ENCODE results near the gene RPS6KL1. TPM values are rescaled to one million over a fixed set of nuclear protein-coding genes. Genes with fewer than 3 reads are reported as not detected.

The RPS6KL1 gene
- total RNA-seq, 2 experiments from 2014 or later, result 6.0 to 6.5 TPM

- H3K9me3 Mint-ChIP-seq, result no peaks in the 10 kb centered on the region
- no peak for DNase-seq
- no peaks in the 10 kb centered on the region for H3K27me3 Mint-ChIP-seq
- peaks cover 10% of the 10 kb centered on the region for H3K4me1 Mint-ChIP-seq
- H3K4me3 Mint-ChIP-seq, result no peak overlapping the region
- no peaks in the 10 kb centered on the region for H3K36me3 Mint-ChIP-seq
- no peak overlapping the region for H3K27ac Mint-ChIP-seq
These were observed 23.7 kb upstream of the RPS6KL1 start for GRCh38 chr14:74946659-74947281.

- Mint-ChIP-seq H3K27me3 (no peaks in the 10 kb centered on the region), H3K4me3 (no peak overlapping the region), H3K9me3 (no peaks in the 10 kb centered on the region), H3K36me3 (no peaks in the 10 kb centered on the region), H3K27ac (no peak overlapping the region), H3K4me1 (peaks cover 17% of the 10 kb centered on the region)
- peak; percentile 78 for DNase-seq
These were observed 23.0 kb upstream of the RPS6KL1 start for GRCh38 chr14:74945852-74946658.

- peak; percentile 31 for DNase-seq
- H3K36me3 Mint-ChIP-seq, result no peaks in the 10 kb centered on the region
- H3K4me3 Mint-ChIP-seq, result no peak overlapping the region
- H3K9me3 Mint-ChIP-seq, result no peaks in the 10 kb centered on the region
- H3K4me1 Mint-ChIP-seq, result peaks cover 18% of the 10 kb centered on the region
- no peaks in the 10 kb centered on the region for H3K27me3 Mint-ChIP-seq
- H3K27ac Mint-ChIP-seq, result no peak overlapping the region
These were observed 22.3 kb upstream of the RPS6KL1 start for GRCh38 chr14:74945261-74945851.

- Mint-ChIP-seq H3K27me3 (no peaks in the 10 kb centered on the region), H3K27ac (no peak overlapping the region), H3K4me1 (peaks cover 21% of the 10 kb centered on the region), H3K36me3 (no peaks in the 10 kb centered on the region), H3K9me3 (peaks cover 1% of the 10 kb centered on the region), H3K4me3 (peak overlapping the region; percentile 14)
- DNase-seq, result no peak
These were observed 19.5 kb upstream of the RPS6KL1 start for GRCh38 chr14:74942608-74943007.

GRCh38 chr14:74942181-74942580, 19.1 kb upstream of the RPS6KL1 start:
- Mint-ChIP-seq H3K4me3 (peak overlapping the region; percentile 70), H3K36me3 (no peaks in the 10 kb centered on the region), H3K4me1 (peaks cover 22% of the 10 kb centered on the region), H3K27me3 (no peaks in the 10 kb centered on the region), H3K27ac (peak overlapping the region; percentile 86), H3K9me3 (peaks cover 1% of the 10 kb centered on the region)
- no peak for DNase-seq

GRCh38 chr14:74941676-74942097, 18.6 kb upstream of the RPS6KL1 start:
- peak; percentile 69 for DNase-seq
- Mint-ChIP-seq H3K9me3 (peaks cover 1% of the 10 kb centered on the region), H3K4me1 (peaks cover 25% of the 10 kb centered on the region), H3K27me3 (no peaks in the 10 kb centered on the region), H3K4me3 (peak overlapping the region; percentile 70), H3K36me3 (no peaks in the 10 kb centered on the region), H3K27ac (peak overlapping the region; percentile 86)

- Mint-ChIP-seq H3K4me1 (peaks cover 19% of the 10 kb centered on the region), H3K27ac (peak overlapping the region; percentile 86), H3K4me3 (peak overlapping the region; percentile 70), H3K27me3 (no peaks in the 10 kb centered on the region), H3K9me3 (peaks cover 1% of the 10 kb centered on the region), H3K36me3 (no peaks in the 10 kb centered on the region)
- no peak for DNase-seq
These were observed 18.0 kb upstream of the RPS6KL1 start for GRCh38 chr14:74940956-74941565.

GRCh38 chr14:74938531-74939495, 15.8 kb upstream of the RPS6KL1 start:
- Mint-ChIP-seq H3K9me3 (peaks cover 1% of the 10 kb centered on the region), H3K27me3 (no peaks in the 10 kb centered on the region), H3K4me3 (no peak overlapping the region), H3K36me3 (no peaks in the 10 kb centered on the region), H3K27ac (no peak overlapping the region), H3K4me1 (peaks cover 19% of the 10 kb centered on the region)
- no peak for DNase-seq

GRCh38 chr14:74937171-74937570, 14.1 kb upstream of the RPS6KL1 start:
- no peak for DNase-seq
- H3K4me3 Mint-ChIP-seq, result no peak overlapping the region
- H3K27me3 Mint-ChIP-seq, result peaks cover 5% of the 10 kb centered on the region
- no peak overlapping the region for H3K27ac Mint-ChIP-seq
- H3K4me1 Mint-ChIP-seq, result peaks cover 23% of the 10 kb centered on the region
- peaks cover 1% of the 10 kb centered on the region for H3K9me3 Mint-ChIP-seq
- H3K36me3 Mint-ChIP-seq, result no peaks in the 10 kb centered on the region

GRCh38 chr14:74936731-74937130, 13.7 kb upstream of the RPS6KL1 start:
- Mint-ChIP-seq H3K27ac (no peak overlapping the region), H3K4me3 (no peak overlapping the region), H3K4me1 (peaks cover 20% of the 10 kb centered on the region), H3K27me3 (peaks cover 6% of the 10 kb centered on the region), H3K9me3 (peaks cover 1% of the 10 kb centered on the region), H3K36me3 (no peaks in the 10 kb centered on the region)
- no peak for DNase-seq

GRCh38 chr14:74936151-74936550, 13.1 kb upstream of the RPS6KL1 start:
- peaks cover 1% of the 10 kb centered on the region for H3K9me3 Mint-ChIP-seq
- H3K4me1 Mint-ChIP-seq, result peaks cover 14% of the 10 kb centered on the region
- H3K36me3 Mint-ChIP-seq, result no peaks in the 10 kb centered on the region
- H3K27me3 Mint-ChIP-seq, result peaks cover 6% of the 10 kb centered on the region
- no peak overlapping the region for H3K27ac Mint-ChIP-seq
- DNase-seq, result no peak
- no peak overlapping the region for H3K4me3 Mint-ChIP-seq

GRCh38 chr14:74935360-74935680, 12.3 kb upstream of the RPS6KL1 start:
- Mint-ChIP-seq H3K4me1 (peaks cover 13% of the 10 kb centered on the region), H3K4me3 (no peak overlapping the region), H3K36me3 (no peaks in the 10 kb centered on the region), H3K9me3 (peaks cover 1% of the 10 kb centered on the region), H3K27me3 (peaks cover 6% of the 10 kb centered on the region), H3K27ac (no peak overlapping the region)
- no peak for DNase-seq

- Mint-ChIP-seq H3K36me3 (no peaks in the 10 kb centered on the region), H3K27ac (no peak overlapping the region), H3K4me3 (no peak overlapping the region), H3K4me1 (peaks cover 13% of the 10 kb centered on the region), H3K27me3 (peaks cover 6% of the 10 kb centered on the region), H3K9me3 (peaks cover 1% of the 10 kb centered on the region)
- DNase-seq, result no peak
These were observed 11.7 kb upstream of the RPS6KL1 start for GRCh38 chr14:74934476-74935359.

GRCh38 chr14:74934041-74934440, 11.0 kb upstream of the RPS6KL1 start:
- no peak for DNase-seq
- Mint-ChIP-seq H3K36me3 (no peaks in the 10 kb centered on the region), H3K27me3 (peaks cover 6% of the 10 kb centered on the region), H3K9me3 (peaks cover 1% of the 10 kb centered on the region), H3K27ac (no peak overlapping the region), H3K4me3 (no peak overlapping the region), H3K4me1 (peaks cover 13% of the 10 kb centered on the region)
